ENCODE measurements around the gene POLRMT.
"Not testable (repeated sequence)": the region's sequence is repeated elsewhere in the genome, so short reads cannot be mapped to it uniquely, and the experiment has no call there.

The POLRMT gene

GRCh38 chr19:611481-611868 lies 21.9 kb downstream of the POLRMT start:
- DNase-seq (ENCODE audit: low read depth in 3 of 3): peak in 2 of 3 experiments; percentile 26 to 43

- peak in 1 of 3 experiments; percentile 39 for DNase-seq (ENCODE audit: low read depth in 3 of 3)
These were observed 22.4 kb downstream of the POLRMT start for GRCh38 chr19:610801-611480.

DNA sequence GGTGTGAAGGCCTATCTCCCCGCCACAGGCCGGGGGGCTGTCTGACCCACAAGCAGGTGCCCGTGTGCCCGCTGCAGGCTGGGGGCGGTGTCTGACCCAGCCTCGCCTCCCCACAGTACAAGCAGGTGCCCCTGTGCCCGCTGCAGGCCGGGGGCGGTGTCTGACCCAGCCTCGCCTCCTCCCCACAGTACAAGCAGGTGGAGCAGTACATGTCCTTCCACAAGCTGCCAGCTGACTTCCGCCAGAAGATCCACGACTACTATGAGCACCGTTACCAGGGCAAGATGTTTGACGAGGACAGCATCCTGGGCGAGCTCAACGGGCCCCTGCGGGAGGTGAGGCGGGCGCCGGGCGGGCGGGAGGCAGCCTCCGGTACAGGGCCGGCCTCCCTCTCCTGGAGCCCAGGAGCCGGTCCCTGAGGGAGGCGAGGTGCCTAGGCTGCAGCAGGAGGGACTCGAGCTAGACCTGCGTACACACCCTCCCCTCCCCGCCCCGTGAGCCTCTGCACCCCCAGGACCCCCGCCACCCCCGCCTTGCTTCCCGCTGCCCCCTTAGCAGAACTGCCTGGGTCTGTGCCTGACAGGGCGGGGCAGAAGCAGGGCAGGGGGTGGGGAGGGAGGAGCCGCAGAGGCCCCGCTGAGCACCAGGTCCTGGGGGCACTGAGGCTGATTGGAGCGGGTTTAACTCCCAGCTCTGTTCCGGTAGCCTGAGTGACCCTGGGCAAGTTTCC lies 23.1 kb downstream of the POLRMT start:
- peak in 1 of 3 experiments; percentile 16 for DNase-seq (ENCODE audit: low read depth in 3 of 3)

GRCh38 chr19:609004-609346 lies 24.4 kb downstream of the POLRMT start:
- DNase-seq (ENCODE audit: low read depth in 3 of 3): no peak

DNA sequence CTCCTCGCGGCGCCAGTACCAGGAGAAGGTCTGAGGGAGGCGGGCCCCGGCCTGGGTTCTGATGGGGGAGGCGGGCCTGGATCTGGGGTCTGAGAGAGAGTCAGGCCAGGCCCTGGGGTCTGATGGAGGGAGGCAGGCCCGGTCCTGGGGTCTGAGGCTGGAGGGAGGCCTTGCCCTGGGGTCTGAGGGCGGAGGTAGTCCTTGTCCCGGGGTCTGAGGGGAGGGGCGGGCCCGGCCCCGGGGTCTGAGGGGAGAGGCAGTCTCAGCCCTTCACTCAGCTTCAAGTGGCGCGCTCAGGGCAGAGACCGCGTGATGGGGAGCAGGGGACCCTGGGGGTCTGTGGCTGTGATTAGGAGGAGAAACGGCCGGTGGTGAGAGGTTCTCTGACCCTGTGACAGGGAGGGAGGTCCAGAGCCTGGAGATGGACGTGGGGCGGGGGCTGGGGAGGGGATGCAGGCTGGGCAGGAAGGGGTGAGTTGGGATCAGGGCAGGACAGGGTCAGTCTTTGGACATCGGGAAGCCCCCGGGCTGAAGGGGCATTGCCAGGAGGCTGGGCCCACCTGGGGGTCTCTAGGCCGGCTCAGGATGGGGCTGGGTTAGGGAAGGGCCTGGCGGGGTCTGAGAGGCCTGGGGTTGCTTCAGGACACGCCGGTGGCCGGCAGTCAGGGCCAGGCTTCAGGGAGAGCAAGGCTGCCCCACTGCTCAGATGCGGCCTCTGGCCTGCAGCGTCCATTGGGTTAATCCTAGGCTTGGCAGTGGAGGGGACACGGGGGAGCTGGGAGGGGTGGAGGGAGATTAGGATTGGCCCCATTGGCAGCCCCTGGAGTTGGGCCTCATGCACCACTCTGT lies 25.0 kb downstream of the POLRMT start:
- DNase-seq (ENCODE audit: low read depth in 3 of 3): no peak

GRCh38 chr19:607301-608154 lies 25.8 kb downstream of the POLRMT start:
- DNase-seq (ENCODE audit: low read depth in 3 of 3): no peak

- not testable (repeated sequence) for DNase-seq (ENCODE audit: low read depth in 3 of 3)
These were observed 28.0 kb downstream of the POLRMT start for GRCh38 chr19:605061-605971.

GRCh38 chr19:604355-604754 lies 29.0 kb downstream of the POLRMT start:
- DNase-seq (ENCODE audit: low read depth in 3 of 3): no peak

DNA sequence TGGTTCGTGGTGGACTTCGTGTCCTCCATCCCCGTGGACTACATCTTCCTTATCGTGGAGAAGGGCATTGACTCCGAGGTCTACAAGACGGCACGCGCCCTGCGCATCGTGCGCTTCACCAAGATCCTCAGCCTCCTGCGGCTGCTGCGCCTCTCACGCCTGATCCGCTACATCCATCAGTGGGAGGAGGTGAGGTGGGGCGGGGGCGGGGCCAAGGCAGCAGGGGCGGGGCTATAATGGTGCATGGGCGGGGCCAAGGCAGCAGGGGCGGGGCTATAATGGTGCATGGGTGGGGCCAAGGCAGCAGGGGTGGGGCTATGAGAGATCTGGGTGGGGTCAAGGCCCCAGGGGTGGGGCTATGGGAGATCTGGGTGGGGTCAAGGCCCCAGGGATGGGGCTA lies 29.6 kb downstream of the POLRMT start:
- not testable (repeated sequence) for DNase-seq (ENCODE audit: low read depth in 3 of 3)

DNA sequence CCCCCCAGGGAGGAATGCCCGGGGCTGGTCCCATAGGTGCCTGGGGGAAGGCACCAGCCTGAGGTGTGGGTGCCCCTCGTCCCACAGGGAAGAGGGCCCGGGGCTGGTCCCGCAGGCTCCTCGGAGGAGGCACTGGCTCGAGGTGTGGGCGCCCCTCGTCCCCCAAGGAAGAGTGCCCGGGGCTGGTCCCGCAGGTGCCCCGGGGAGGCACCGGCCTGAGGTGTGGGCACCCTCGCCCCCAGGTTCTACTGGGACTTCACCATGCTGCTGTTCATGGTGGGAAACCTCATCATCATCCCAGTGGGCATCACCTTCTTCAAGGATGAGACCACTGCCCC lies 30.1 kb downstream of the POLRMT start:
- not testable (repeated sequence) for DNase-seq (ENCODE audit: low read depth in 3 of 3)

GRCh38 chr19:602391-603301 lies 30.7 kb downstream of the POLRMT start:
- no peak for DNase-seq (ENCODE audit: low read depth in 3 of 3)

GRCh38 chr19:601790-602189 lies 31.5 kb downstream of the POLRMT start:
- no peak for DNase-seq (ENCODE audit: low read depth in 3 of 3)

GRCh38 chr19:601310-601709 lies 32.0 kb downstream of the POLRMT start:
- DNase-seq (ENCODE audit: low read depth in 3 of 3): no peak

GRCh38 chr19:597406-598315 lies 35.7 kb downstream of the POLRMT start:
- no peak for DNase-seq (ENCODE audit: low read depth in 3 of 3)

DNA sequence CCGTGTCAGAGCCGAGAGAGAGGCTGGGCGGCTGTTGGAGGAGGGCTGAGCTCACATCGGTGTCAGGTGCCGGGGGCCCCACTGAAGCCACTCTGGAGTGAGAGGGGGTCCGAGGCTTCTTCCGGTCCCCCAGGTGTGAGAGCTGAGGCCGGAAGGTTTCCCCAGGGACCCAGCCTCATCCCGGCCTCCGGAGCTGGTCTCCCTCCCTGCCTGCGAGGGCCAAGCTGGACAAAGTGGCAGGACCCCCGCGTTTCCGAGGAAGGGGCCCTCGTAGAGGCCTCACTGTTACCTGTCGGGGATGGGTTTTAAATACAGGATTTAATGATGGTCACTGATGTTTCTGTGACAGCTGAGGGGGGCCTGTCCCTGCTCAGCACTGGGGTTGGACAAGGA lies 37.1 kb downstream of the POLRMT start:
- DNase-seq (ENCODE audit: low read depth in 3 of 3): no peak

DNA sequence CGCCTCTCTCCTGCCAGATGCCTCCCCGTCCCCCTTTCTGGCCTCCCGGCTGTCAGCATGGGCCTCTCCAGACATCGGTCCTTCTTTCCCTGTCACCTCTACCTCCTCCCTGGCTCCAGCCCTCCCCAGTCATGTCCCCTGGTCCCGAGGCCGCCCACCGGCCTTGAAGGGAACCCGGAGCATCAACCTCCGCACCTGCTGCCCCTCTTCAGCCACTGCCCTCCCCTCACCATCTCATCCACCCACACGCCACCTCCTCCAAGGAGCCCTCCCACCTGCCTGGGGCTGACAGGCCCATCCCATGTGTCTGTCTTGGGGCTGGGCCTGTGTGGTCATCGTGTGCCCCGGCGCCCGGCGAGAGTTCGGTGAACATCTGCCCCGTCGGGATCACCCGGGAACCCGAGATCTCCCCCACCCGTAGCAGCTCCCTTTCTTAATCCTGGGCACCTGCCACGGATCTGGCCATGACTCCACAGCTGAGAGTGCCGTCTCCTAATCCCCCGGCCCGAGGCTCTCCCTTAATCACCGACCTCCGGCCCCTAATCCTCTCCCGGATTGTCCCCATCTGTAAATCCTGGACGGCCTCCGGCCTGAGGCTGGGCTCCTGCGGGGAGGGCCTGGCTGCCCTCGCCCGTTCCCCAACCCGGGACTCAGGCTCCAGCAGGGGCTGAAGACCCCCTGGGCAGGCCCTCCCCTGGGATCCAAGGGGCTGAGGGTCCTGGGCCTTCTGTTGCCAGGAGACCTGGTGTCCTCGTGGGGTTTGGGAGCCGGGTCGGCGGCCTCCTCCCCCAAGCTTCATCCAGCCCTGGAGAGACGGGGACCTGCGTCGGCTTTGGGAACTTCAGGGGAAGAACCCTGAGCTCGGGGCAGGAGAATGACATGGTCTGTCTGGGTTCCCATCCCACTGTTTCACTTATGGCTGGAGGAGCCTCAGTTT lies 37.7 kb downstream of the POLRMT start:
- no peak for DNase-seq (ENCODE audit: low read depth in 3 of 3)

- DNase-seq (ENCODE audit: low read depth in 3 of 3): no peak
These were observed 39.0 kb downstream of the POLRMT start for GRCh38 chr19:594265-594870.
